Loucy (cell line): ENCODE data around the gene NAA50.

Experiments
- H2AFZ ChIP-seq: fragments of 200-600 bp; sonication (generic); 2 replicates; pipeline ENCODE4 v1.6.0; 2016; ENCODE audit warnings: antibody characterized with exemption, mild to moderate bottlenecking, low read length, moderate library complexity
- H3F3A ChIP-seq: fragments of 200-600 bp; 2 replicates; pipeline ENCODE4 v1.6.0; 2016; ENCODE audit warnings: antibody characterized with exemption, low read depth, mild to moderate bottlenecking
- H3K27me3 ChIP-seq: fragments of 200-600 bp; sonication (generic); 2 replicates; pipeline ENCODE4 v1.6.1; 2014; ENCODE audit warnings: low read length, mild to moderate bottlenecking; ENCODE audit not compliant: insufficient read depth, poor library complexity, severe bottlenecking
- H3K36me3 ChIP-seq: fragments of 200-600 bp; sonication (generic); 2 replicates; pipeline ENCODE4 v1.6.1; 2016; ENCODE audit warnings: low read length; ENCODE audit not compliant: insufficient read depth
- H3K4me1 ChIP-seq: fragments of 200-600 bp; sonication (generic); 2 replicates; pipeline ENCODE4 v1.5.1; 2014; ENCODE audit warnings: low read length, mild to moderate bottlenecking; ENCODE audit not compliant: insufficient read depth, poor library complexity, severe bottlenecking
- H3K4me2 ChIP-seq: fragments of 200-600 bp; sonication (generic); 2 replicates; pipeline ENCODE4 v1.6.0; 2014; ENCODE audit warnings: antibody characterized with exemption, low read length, low read depth, mild to moderate bottlenecking; ENCODE audit not compliant: poor library complexity, severe bottlenecking
- H3K4me3 ChIP-seq: fragments of 200-600 bp; sonication (generic); 2 replicates; pipeline ENCODE4 v1.5.1; 2014; ENCODE audit warnings: low read length, mild to moderate bottlenecking, mixed read lengths; ENCODE audit not compliant: poor library complexity, severe bottlenecking
- H3K79me2 ChIP-seq: fragments of 200-600 bp; sonication (generic); 2 replicates; pipeline ENCODE4 v1.6.1; 2014; ENCODE audit warnings: low read length; ENCODE audit not compliant: insufficient read depth
- H3K9ac ChIP-seq: fragments of 200-600 bp; sonication (generic); 2 replicates; pipeline ENCODE4 v1.6.0; 2014; ENCODE audit warnings: mild to moderate bottlenecking, low read depth, low read length, moderate library complexity; ENCODE audit not compliant: poor library complexity, severe bottlenecking
- H3K9me2 ChIP-seq: fragments of 200-600 bp; sonication (generic); replicated peaks from 2 replicates; pipeline ENCODE4 v1.6.1; 2016; ENCODE audit warnings: low read depth, low read length, mixed read lengths
- H3K9me3 ChIP-seq: fragments of 200-600 bp; sonication (generic); 2 replicates; pipeline ENCODE4 v1.6.1; 2014; ENCODE audit warnings: mild to moderate bottlenecking, antibody characterized with exemption, low read length, low read depth; ENCODE audit not compliant: insufficient read depth
- H4K20me1 ChIP-seq: fragments of 200-600 bp; sonication (generic); 2 replicates; pipeline ENCODE4 v1.6.0; 2014; ENCODE audit warnings: antibody characterized with exemption, low read length, mild to moderate bottlenecking; ENCODE audit not compliant: insufficient read depth, poor library complexity, severe bottlenecking
- EZH2phosphoT487 ChIP-seq: fragments of 200-600 bp; IDR thresholded peaks from 2 replicates; pipeline ENCODE4 v1.6.1; 2018; ENCODE audit warnings: antibody characterized with exemption, mild to moderate bottlenecking, moderate library complexity, borderline replicate concordance
- TF ChIP-seq, protein P1 (sequence below): fragments of 200-600 bp; sonication (generic); conservative IDR thresholded peaks from 2 replicates; pipeline ENCODE4 v1.5.1; 2014; ENCODE audit warnings: mild to moderate bottlenecking, antibody characterized with exemption, low read length

Gene NAA50

DNA sequence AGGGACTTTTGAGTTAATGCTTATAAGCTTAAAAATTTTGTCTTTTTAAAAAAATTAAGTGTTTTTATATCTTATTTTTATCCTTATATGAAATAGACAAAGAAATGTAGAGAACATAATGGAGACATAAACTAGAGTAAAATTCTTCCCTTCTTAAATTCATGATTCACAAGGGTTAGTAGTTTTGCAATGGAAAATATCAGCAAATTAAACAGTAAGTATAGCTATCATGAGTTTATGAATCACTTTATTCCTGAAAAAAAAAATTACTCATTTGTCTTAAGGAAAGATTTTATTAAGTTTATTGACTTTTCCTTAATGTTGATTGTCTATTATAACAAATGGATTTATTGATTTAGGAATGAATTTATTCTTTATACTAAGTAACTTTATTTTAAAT is 5.1 kb upstream of the NAA50 start:
- Histone ChIP-seq H3K4me2 (no peak overlapping the region), H3K4me3 (no peak overlapping the region), H3K79me2 (peaks cover 17% of the 10 kb centered on the region), H3F3A (no peaks in the 10 kb centered on the region), H3K36me3 (no peaks in the 10 kb centered on the region), H2AFZ (no peak overlapping the region), H3K4me1 (peaks cover 26% of the 10 kb centered on the region), H3K9ac (no peak overlapping the region), H4K20me1 (no peaks in the 10 kb centered on the region), H3K9me3 (no peaks in the 10 kb centered on the region), H3K27me3 (no peaks in the 10 kb centered on the region), H3K9me2 (no peaks in the 10 kb centered on the region)
- TF ChIP-seq, protein P1, sequence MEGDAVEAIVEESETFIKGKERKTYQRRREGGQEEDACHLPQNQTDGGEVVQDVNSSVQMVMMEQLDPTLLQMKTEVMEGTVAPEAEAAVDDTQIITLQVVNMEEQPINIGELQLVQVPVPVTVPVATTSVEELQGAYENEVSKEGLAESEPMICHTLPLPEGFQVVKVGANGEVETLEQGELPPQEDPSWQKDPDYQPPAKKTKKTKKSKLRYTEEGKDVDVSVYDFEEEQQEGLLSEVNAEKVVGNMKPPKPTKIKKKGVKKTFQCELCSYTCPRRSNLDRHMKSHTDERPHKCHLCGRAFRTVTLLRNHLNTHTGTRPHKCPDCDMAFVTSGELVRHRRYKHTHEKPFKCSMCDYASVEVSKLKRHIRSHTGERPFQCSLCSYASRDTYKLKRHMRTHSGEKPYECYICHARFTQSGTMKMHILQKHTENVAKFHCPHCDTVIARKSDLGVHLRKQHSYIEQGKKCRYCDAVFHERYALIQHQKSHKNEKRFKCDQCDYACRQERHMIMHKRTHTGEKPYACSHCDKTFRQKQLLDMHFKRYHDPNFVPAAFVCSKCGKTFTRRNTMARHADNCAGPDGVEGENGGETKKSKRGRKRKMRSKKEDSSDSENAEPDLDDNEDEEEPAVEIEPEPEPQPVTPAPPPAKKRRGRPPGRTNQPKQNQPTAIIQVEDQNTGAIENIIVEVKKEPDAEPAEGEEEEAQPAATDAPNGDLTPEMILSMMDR, result no peak
- TF ChIP-seq EZH2phosphoT487, result no peak

DNA sequence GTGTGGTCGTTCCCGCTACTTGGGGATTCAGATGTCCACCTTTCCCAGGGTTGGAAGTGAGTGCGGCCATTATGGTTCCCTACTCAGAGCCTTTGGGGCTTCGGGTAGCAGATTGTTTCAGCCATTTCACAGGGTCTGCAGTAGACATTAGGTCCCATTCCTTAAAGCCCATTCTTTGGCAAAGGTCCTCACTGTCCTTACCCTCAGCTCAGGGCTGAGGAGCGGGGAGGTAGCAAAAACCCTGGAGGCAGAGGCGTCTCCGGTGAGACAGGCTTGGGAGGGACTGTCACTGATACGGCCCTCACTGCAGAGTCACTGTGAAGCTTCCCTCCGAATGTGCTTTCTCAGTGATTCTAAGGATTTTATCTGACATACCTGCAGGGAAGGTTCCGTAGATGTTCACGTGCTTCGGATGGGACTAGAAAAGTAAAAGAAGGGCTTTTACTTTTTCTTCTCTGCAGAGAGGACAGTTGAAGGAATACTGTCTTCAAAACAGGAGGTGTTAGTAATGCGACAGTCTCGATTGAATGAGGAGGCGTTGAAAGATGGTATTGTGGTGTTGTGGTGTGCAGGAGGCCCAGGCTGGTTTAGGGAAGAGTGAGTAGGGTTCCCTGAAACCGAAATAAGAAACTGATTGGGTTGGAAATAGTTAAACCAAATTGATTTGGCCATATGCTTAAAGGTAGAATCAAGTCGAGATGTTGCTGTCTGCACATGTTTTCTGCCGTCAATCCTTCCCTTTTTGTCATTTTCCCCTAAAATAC is 1.4 kb upstream of the NAA50 start:
- H3K9me3 ChIP-seq, result no peaks in the 10 kb centered on the region
- H3K79me2 ChIP-seq, result peaks cover 53% of the 10 kb centered on the region
- H3K9me2 ChIP-seq, result no peaks in the 10 kb centered on the region
- peaks cover 48% of the 10 kb centered on the region for H3K4me1 ChIP-seq
- peak overlapping the region; percentile 96 for H3K4me3 ChIP-seq
- no peak for TF ChIP-seq EZH2phosphoT487
- TF ChIP-seq, protein P1, result no peak
- H4K20me1 ChIP-seq, result peaks cover 26% of the 10 kb centered on the region
- H2AFZ ChIP-seq, result peak overlapping the region; percentile 99
- peak overlapping the region; percentile 84 for H3K4me2 ChIP-seq
- no peaks in the 10 kb centered on the region for H3K27me3 ChIP-seq
- peak overlapping the region; percentile 99 for H3K9ac ChIP-seq
- no peaks in the 10 kb centered on the region for H3F3A ChIP-seq
- H3K36me3 ChIP-seq, result no peaks in the 10 kb centered on the region

DNA sequence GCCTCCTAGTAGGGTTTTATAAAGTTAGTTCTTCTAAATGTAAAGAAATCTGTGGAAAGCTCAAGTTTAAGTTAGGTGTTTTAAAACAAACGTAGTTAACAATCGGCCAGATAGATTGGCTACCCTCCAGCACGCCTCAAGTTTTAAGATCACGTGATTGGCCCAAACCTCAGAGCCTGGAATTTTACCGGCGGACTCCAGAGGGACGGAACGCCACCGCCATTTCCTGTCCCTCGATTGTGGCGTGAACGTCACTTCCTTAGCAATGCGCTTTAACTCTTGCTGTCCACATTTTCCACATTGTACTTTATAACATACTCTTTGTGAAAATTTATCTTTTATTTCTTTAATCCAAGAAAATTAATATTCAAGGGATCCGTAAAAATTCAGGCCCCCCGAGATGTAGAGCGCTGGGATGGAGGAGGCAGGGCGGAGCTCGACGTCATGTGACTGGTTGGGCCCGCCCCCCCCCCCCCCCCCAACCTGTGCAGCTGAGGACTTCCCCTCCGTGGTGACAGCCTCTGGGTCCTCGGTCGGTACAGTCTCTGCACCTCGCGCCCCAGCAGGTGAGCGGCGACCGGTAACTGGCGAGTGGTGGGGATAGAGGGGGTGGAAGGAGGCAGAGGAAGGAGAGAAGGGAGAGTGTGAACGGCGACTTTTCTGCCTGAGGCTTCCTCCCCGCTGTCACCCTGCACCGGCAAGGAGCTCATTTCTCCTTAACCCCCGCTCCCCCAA is 666 bp upstream of the NAA50 start, which contains the start of gene ATP6V1A:
ATP6V1A (plus strand) TSS at position 488 of the 735 bp plus-strand sequence. CDS start 31,719 bp downstream, outside the sequence.
- no peaks in the 10 kb centered on the region for H3K9me2 ChIP-seq
- H3K9ac ChIP-seq, result peak within 1 kb of the TSS; percentile 99
- peaks cover 55% of the 10 kb centered on the region for H3K4me1 ChIP-seq
- H3K27me3 ChIP-seq, result no peaks in the 10 kb centered on the region
- H3K4me2 ChIP-seq, result peak within 1 kb of the TSS; percentile 84
- H3F3A ChIP-seq, result no peaks in the 10 kb centered on the region
- H3K36me3 ChIP-seq, result no peaks in the 10 kb centered on the region
- no peaks in the 10 kb centered on the region for H3K9me3 ChIP-seq
- TF ChIP-seq, protein P1, result no peak
- no peak for TF ChIP-seq EZH2phosphoT487
- H4K20me1 ChIP-seq, result peaks cover 33% of the 10 kb centered on the region
- peak within 1 kb of the TSS; percentile 96 for H3K4me3 ChIP-seq
- peak within 1 kb of the TSS; percentile 99 for H2AFZ ChIP-seq
- peaks cover 61% of the 10 kb centered on the region for H3K79me2 ChIP-seq
